Left lung (tissue), 10 donors: ENCODE measurements around the gene SFSWAP. TPM values are rescaled to one million over a fixed set of nuclear protein-coding genes. Genes with fewer than 3 reads are reported as not detected.

Experiments
- ATAC-seq: fragments of 200-7000 bp; cut with Tn5 transposase; one replicate; pipeline ENCODE4 v1.9.1; 2020; ENCODE audit warnings: moderate library complexity
- DNase-seq, 4 donors: peaks; one replicate each; pipeline ENCODE4 v3.0.0-alpha.2; 2013 to 2020
- H3K27ac ChIP-seq, 2 donors: fragments of 200-600 bp; sonication (generic) in 1 of 2; one replicate each; pipeline versions ENCODE4 v1.5.0 to v1.8.0; 2020 to 2021
- H3K27me3 ChIP-seq, 2 donors: fragments of 200-600 bp; sonication (generic) in 1 of 2; one replicate each; pipeline versions ENCODE4 v1.5.0 to v1.8.0; 2020 to 2021
- H3K36me3 ChIP-seq, 2 donors: fragments of 200-600 bp; sonication (generic) in 1 of 2; one replicate each; pipeline versions ENCODE4 v1.5.0 to v1.8.0; 2020 to 2021
- H3K4me1 ChIP-seq, 2 donors: fragments of 200-600 bp; one replicate each; pipeline ENCODE4 v1.8.0; 2021
- H3K4me3 ChIP-seq, 2 donors: fragments of 200-600 bp; sonication (generic) in 1 of 2; one replicate each; pipeline versions ENCODE4 v1.5.0 to v1.8.0; 2020 to 2021; ENCODE audit warnings: mild to moderate bottlenecking in 1 of 2
- H3K9me3 ChIP-seq, 2 donors: fragments of 200-600 bp; sonication (generic) in 1 of 2; one replicate each; pipeline versions ENCODE4 v1.5.0 to v1.8.0; 2020 to 2021
- CTCF ChIP-seq, 2 donors: fragments of 200-600 bp; sonication (generic) in 1 of 2; IDR thresholded peaks; one replicate each; pipeline versions ENCODE4 v1.5.0 to v1.8.0; 2021; ENCODE audit warnings: antibody characterized with exemption in 2 of 2
- intact Hi-C, 2 donors: fragments of 100-400 bp; cut with DNase I; formaldehyde crosslinking; loops; one replicate each; pipeline versions ENCODE4 v1.11.2 to v1.14.2; 2022
- polyA plus RNA-seq, 6 donors: library from polyadenylated mRNA; unstranded; fragments of 120-200 nt; gene quantifications; one replicate each; pipeline ENCODE4 v1.2.1, GENCODE V29; 2013; ENCODE audit not compliant: insufficient read length in 6 of 6
- total RNA-seq, 2 donors: library from RNA; stranded (reverse); fragmentation: NEBNext Ultra II Directional; extraction: Animal tissue kit (Norgen Biotek cat#: 25700); gene quantifications; one replicate each; pipeline ENCODE4 v1.2.1, GENCODE V29; 2021
- donor health status: DM: no; HTN: yes; CAD: no.
- donor health status: DM: no; HTN: no; CAD: no.

Gene SFSWAP
- total and polyA plus RNA-seq, 8 donors: 26.0 to 68.8 (median 50.8) TPM

DNA sequence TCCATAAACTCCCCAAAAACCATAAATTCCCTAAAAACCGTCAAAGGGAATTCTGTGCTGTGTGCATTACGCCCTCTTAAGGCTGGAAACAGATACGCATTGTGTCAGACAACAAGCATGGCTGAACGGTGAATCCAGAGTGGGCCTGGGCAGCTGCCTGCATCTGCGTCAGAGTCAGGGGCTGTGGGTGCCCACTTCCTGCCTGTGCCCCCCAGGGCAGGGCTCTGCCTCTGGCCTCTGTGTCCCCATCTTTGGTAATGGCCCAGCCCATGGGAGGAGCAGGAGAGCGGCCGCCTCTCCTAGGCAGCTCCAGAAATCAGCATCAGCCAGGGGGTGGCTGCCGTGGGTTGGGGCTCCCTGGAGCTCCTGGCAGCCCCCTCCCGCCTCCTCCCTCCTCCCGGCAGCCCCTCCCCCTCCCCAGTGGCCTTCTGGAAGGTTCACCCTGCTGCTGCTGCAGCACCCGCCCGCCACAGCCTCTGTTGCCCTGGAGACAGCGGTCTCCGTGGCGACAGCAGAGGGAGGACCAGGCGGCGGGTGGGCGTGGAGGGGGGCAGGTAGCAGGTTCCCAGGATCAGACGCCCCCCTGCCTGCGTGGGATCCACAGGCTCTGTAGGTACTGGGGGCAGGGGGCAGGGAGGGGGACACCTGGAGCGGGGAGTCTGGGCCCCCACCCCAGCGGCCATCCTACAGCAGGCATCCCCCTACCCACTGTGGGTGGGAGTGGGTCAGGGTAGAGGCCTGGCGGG, 123.2 kb downstream of the SFSWAP start:
- no peak for TF ChIP-seq CTCF (IDR thresholded peaks at IDR 0.05)
- H3K27me3 ChIP-seq: peaks cover 24 to 79% of the 10 kb centered on the region in 2 donors
- no peak overlapping the region for H3K27ac ChIP-seq
- H3K4me3 ChIP-seq: no peak overlapping the region
- no peaks in the 10 kb centered on the region for H3K9me3 ChIP-seq
- intact Hi-C loops: no loop called here
- no peaks in the 10 kb centered on the region for H3K36me3 ChIP-seq
- peaks cover 17 to 32% of the 10 kb centered on the region in 2 donors for H3K4me1 ChIP-seq
- DNase-seq (no peak), ATAC-seq (no peak)

DNA sequence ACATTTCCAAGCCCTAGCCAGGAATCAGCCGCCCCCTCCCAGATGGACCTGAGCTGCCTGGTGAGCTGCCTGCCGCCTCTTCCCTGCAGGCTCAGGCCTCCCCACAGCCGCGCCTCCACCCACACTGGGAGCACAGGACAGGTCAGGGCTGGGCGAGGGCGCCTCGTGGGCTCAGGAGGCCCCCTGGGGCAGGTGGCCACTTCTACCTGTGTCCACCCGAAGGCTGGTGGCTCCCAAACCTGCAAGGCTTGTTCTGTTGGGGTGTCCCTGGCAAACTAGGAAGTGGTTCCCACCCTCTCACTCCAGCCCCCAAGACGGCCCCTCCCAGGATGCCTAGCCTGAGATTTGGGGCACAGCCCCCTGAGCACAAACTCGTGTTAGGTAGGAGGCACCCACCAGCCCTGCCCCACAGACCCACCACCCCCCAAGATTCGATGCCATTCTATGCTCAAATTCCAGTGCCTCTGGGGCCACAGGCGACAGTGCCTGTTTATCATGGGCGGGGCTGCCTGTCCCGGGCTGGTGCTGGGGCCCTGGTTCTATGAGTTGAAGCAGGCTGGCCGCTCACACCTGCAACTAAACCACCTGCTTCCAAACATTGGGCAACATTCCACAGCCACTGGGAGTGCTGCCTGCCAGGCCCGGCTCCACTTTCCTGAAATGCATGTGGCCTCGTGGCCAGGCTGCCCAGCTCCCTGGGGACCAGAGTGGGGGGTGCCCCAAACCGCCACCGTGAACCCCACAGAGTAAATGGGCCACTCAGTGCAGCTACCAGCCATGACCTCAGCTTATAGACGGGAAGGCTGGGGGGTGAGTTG, 124.1 kb downstream of the SFSWAP start:
- Histone ChIP-seq H3K4me1 (peaks cover 9 to 23% of the 10 kb centered on the region in 2 donors), H3K27me3 (peaks cover 14 to 69% of the 10 kb centered on the region in 2 donors), H3K36me3 (no peaks in the 10 kb centered on the region), H3K9me3 (no peaks in the 10 kb centered on the region), H3K4me3 (no peak overlapping the region), H3K27ac (no peak overlapping the region)
- intact Hi-C loops: no loop called here
- TF ChIP-seq CTCF (IDR thresholded peaks at IDR 0.05): no peak
- DNase-seq (peak in 1 of 4 donors; percentile 70), ATAC-seq (no peak)

DNA sequence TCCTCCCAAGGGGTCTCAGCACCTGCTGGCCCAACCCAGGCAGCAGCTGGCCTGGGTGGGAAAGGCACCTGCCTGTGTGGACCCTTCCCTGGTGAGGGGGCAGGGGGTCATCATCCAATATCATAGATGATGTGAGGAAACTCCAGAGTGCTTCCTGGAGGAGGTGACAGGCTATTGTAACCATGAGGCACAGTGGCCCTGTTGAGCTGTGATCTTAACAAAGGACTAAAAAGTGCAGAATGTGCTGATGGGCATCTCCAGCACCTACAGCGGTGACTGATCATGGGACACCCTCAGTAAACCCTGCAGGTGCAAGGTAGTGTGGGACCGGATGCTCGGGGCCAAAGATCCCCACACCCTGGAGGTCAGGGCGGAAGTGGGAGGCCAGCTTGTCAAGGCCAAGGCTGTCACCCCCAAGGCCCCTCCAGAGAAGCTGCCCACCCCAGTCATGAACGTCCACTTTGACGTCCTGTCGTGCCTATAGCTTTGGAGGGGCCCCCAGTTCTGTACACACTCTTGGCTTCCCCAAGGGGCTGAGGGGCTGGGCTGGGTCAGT, 124.8 kb downstream of the SFSWAP start:
- Histone ChIP-seq H3K27ac (no peak overlapping the region), H3K4me3 (no peak overlapping the region), H3K4me1 (peaks cover 3 to 16% of the 10 kb centered on the region in 2 donors), H3K9me3 (no peaks in the 10 kb centered on the region), H3K36me3 (no peaks in the 10 kb centered on the region), H3K27me3 (peaks cover 10 to 62% of the 10 kb centered on the region in 2 donors)
- ATAC-seq: no peak
- intact Hi-C loops: no loop called here
- DNase-seq: no peak
- no peak for TF ChIP-seq CTCF (IDR thresholded peaks at IDR 0.05)

GRCh38 chr12:131836193-131836592, 125.3 kb downstream of the SFSWAP start:
- Histone ChIP-seq H3K27me3 (peaks cover 6 to 57% of the 10 kb centered on the region in 2 donors), H3K36me3 (no peaks in the 10 kb centered on the region), H3K4me1 (peaks cover 0 to 11% of the 10 kb centered on the region in 2 donors), H3K9me3 (no peaks in the 10 kb centered on the region), H3K27ac (no peak overlapping the region), H3K4me3 (no peak overlapping the region)
- DNase-seq (no peak), ATAC-seq (no peak)
- intact Hi-C loops: no loop called here
- TF ChIP-seq CTCF (IDR thresholded peaks at IDR 0.05): no peak
